Prostate gland (tissue), 2 donors: ENCODE results near the gene MPPE1.

Experiments
- CTCF ChIP-seq, 4 experiments: fragments of 200-600 bp in 2 of 4; fragments of 450-650 bp in 2 of 4; sonication (generic) in 2 of 4; IDR thresholded peaks; 1 replicate in 3 of 4; 2 replicates in 1 of 4; pipeline ENCODE4 v1.5.1; 2016 to 2019; ENCODE audit warnings: antibody characterized with exemption in 4 of 4, mild to moderate bottlenecking in 2 of 4, moderate library complexity in 2 of 4
- POLR2A ChIP-seq: fragments of 450-650 bp; IDR thresholded peaks from one replicate; pipeline ENCODE4 v1.6.1; 2016; ENCODE audit warnings: antibody characterized with exemption, mild to moderate bottlenecking
- POLR2AphosphoS5 ChIP-seq: sonication (generic); formaldehyde crosslinking; IDR thresholded peaks from one replicate; pipeline ENCODE4 v1.6.1; 2017; ENCODE audit warnings: antibody characterized with exemption

- TF ChIP-seq POLR2AphosphoS5 (no peak), CTCF (IDR thresholded peaks at IDR 0.05) (no peak), POLR2A (no peak)
Observed at GRCh38 chr18:11859903-11860407, 48.2 kb downstream of the MPPE1 start.
